ENCODE measurements around the gene ANKRD37. TPM values are rescaled to one million over a fixed set of nuclear protein-coding genes. Genes with fewer than 3 reads are reported as not detected.

The ANKRD37 gene
- total and polyA plus RNA-seq, 2 donors: 11.0 to 13.6 TPM

- DNase-seq (ENCODE audit: low read depth in 6 of 9, low spot score in 9 of 9): no peak
- no peaks in the 10 kb centered on the region for H3K9me3 ChIP-seq (ENCODE audit: control insufficient read depth in 2 of 2, insufficient read depth in 1 of 2, low read length in 1 of 2)
- no peak overlapping the region for H3K4me3 ChIP-seq (ENCODE audit: low read length in 2 of 2)
- 98% methylated on average over 4 of the region's 4 CpGs for WGBS
- H3K36me3 ChIP-seq (ENCODE audit: control insufficient read depth in 2 of 2, insufficient read depth in 2 of 2, low read length in 1 of 2): peaks cover 17 to 48% of the 10 kb centered on the region in 2 donors
- H3K27ac ChIP-seq (ENCODE audit: low read depth in 1 of 2, low read length in 1 of 2): no peak overlapping the region
- no peaks in the 10 kb centered on the region for H3K27me3 ChIP-seq (ENCODE audit: control insufficient read depth in 2 of 2, insufficient read depth in 1 of 2, low read length in 1 of 2)
- no peaks in the 10 kb centered on the region for H3K4me1 ChIP-seq (ENCODE audit: control insufficient read depth in 2 of 2, insufficient read depth in 2 of 2, low read length in 2 of 2)
These were observed 7.4 kb downstream of the ANKRD37 start for GRCh38 chr4:185404031-185404430.

- Histone ChIP-seq H3K27ac (ENCODE audit: low read depth in 1 of 2, low read length in 1 of 2) (no peak overlapping the region), H3K4me1 (ENCODE audit: control insufficient read depth in 2 of 2, insufficient read depth in 2 of 2, low read length in 2 of 2) (no peaks in the 10 kb centered on the region), H3K36me3 (ENCODE audit: control insufficient read depth in 2 of 2, insufficient read depth in 2 of 2, low read length in 1 of 2) (peaks cover 20 to 43% of the 10 kb centered on the region in 2 donors), H3K4me3 (ENCODE audit: low read length in 2 of 2) (no peak overlapping the region), H3K27me3 (ENCODE audit: control insufficient read depth in 2 of 2, insufficient read depth in 1 of 2, low read length in 1 of 2) (no peaks in the 10 kb centered on the region), H3K9me3 (ENCODE audit: control insufficient read depth in 2 of 2, insufficient read depth in 1 of 2, low read length in 1 of 2) (no peaks in the 10 kb centered on the region)
- WGBS: 97% methylated on average over 6 of the region's 6 CpGs
- no peak for DNase-seq (ENCODE audit: low read depth in 6 of 9, low spot score in 9 of 9)
These were observed 8.8 kb downstream of the ANKRD37 start for GRCh38 chr4:185405296-185405999.

DNA sequence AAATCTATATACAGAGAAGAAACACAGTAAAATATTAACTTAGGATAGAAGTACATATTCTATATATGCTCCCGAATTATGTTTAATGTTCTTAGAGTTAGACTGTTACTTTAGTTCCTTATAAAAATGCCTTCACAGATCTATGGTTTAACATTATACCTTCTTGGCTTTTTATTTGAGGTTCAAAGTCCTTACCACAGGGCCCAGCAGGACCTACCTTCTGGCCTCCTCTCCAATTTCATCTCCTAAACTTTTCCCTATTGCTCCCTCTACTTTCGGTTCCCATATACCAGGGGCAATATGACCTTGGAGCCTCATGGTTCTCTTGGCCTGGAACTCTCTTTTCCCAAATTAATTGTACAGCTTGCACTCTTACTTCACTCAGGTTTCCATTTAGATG, 11.8 kb downstream of the ANKRD37 start:
- no peak for DNase-seq (ENCODE audit: low read depth in 6 of 9, low spot score in 9 of 9)
- Histone ChIP-seq H3K27me3 (ENCODE audit: control insufficient read depth in 2 of 2, insufficient read depth in 1 of 2, low read length in 1 of 2) (no peaks in the 10 kb centered on the region), H3K9me3 (ENCODE audit: control insufficient read depth in 2 of 2, insufficient read depth in 1 of 2, low read length in 1 of 2) (no peaks in the 10 kb centered on the region), H3K36me3 (ENCODE audit: control insufficient read depth in 2 of 2, insufficient read depth in 2 of 2, low read length in 1 of 2) (peaks cover 25 to 37% of the 10 kb centered on the region in 2 donors), H3K27ac (ENCODE audit: low read depth in 1 of 2, low read length in 1 of 2) (no peak overlapping the region), H3K4me3 (ENCODE audit: low read length in 2 of 2) (no peak overlapping the region), H3K4me1 (ENCODE audit: control insufficient read depth in 2 of 2, insufficient read depth in 2 of 2, low read length in 2 of 2) (no peaks in the 10 kb centered on the region)
- 98% methylated on average over 2 of the region's 2 CpGs for WGBS

GRCh38 chr4:185411849-185412248, 15.2 kb downstream of the ANKRD37 start:
- no peaks in the 10 kb centered on the region for H3K27me3 ChIP-seq (ENCODE audit: control insufficient read depth in 2 of 2, insufficient read depth in 1 of 2, low read length in 1 of 2)
- no peak overlapping the region for H3K27ac ChIP-seq (ENCODE audit: low read depth in 1 of 2, low read length in 1 of 2)
- WGBS: 84% methylated on average over 5 of the region's 5 CpGs
- no peaks in the 10 kb centered on the region for H3K9me3 ChIP-seq (ENCODE audit: control insufficient read depth in 2 of 2, insufficient read depth in 1 of 2, low read length in 1 of 2)
- DNase-seq (ENCODE audit: low read depth in 6 of 9, low spot score in 9 of 9): no peak
- H3K4me1 ChIP-seq (ENCODE audit: control insufficient read depth in 2 of 2, insufficient read depth in 2 of 2, low read length in 2 of 2): no peaks in the 10 kb centered on the region
- H3K4me3 ChIP-seq (ENCODE audit: low read length in 2 of 2): no peak overlapping the region
- peaks cover 16 to 42% of the 10 kb centered on the region in 2 donors for H3K36me3 ChIP-seq (ENCODE audit: control insufficient read depth in 2 of 2, insufficient read depth in 2 of 2, low read length in 1 of 2)

- DNase-seq (ENCODE audit: low read depth in 6 of 9, low spot score in 9 of 9): no peak
- H3K9me3 ChIP-seq (ENCODE audit: control insufficient read depth in 2 of 2, insufficient read depth in 1 of 2, low read length in 1 of 2): no peaks in the 10 kb centered on the region
- peaks cover 21 to 48% of the 10 kb centered on the region in 2 donors for H3K36me3 ChIP-seq (ENCODE audit: control insufficient read depth in 2 of 2, insufficient read depth in 2 of 2, low read length in 1 of 2)
- H3K4me3 ChIP-seq (ENCODE audit: low read length in 2 of 2): no peak overlapping the region
- 97% methylated on average over 5 of the region's 5 CpGs for WGBS
- no peak overlapping the region for H3K27ac ChIP-seq (ENCODE audit: low read depth in 1 of 2, low read length in 1 of 2)
- no peaks in the 10 kb centered on the region for H3K4me1 ChIP-seq (ENCODE audit: control insufficient read depth in 2 of 2, insufficient read depth in 2 of 2, low read length in 2 of 2)
- H3K27me3 ChIP-seq (ENCODE audit: control insufficient read depth in 2 of 2, insufficient read depth in 1 of 2, low read length in 1 of 2): no peaks in the 10 kb centered on the region
These were observed 15.8 kb downstream of the ANKRD37 start for GRCh38 chr4:185412412-185412811.

DNA sequence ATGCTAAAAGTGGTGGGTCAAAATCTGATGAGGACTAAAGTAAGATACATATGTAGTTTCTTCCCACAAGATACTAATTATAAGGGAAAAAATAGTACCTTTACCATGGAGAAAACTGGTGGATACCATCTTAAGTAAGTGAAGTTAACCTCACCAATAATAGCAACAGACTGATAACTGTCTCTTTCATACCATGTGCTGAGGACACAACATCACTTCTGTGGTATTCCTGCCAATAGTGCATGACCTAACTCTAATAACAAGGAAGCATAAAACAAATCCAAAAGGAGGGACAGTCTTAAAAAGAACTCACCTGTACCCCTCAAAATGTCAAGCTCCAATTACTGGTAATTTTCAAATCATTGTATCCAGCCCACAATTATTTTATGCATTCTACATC, 20.3 kb downstream of the ANKRD37 start:
- peaks cover 17 to 29% of the 10 kb centered on the region in 2 donors for H3K36me3 ChIP-seq (ENCODE audit: control insufficient read depth in 2 of 2, insufficient read depth in 2 of 2, low read length in 1 of 2)
- no peak overlapping the region for H3K27ac ChIP-seq (ENCODE audit: low read depth in 1 of 2, low read length in 1 of 2)
- no peak for DNase-seq (ENCODE audit: low read depth in 6 of 9, low spot score in 9 of 9)
- no peaks in the 10 kb centered on the region for H3K27me3 ChIP-seq (ENCODE audit: control insufficient read depth in 2 of 2, insufficient read depth in 1 of 2, low read length in 1 of 2)
- no peak overlapping the region for H3K4me3 ChIP-seq (ENCODE audit: low read length in 2 of 2)
- no peaks in the 10 kb centered on the region for H3K4me1 ChIP-seq (ENCODE audit: control insufficient read depth in 2 of 2, insufficient read depth in 2 of 2, low read length in 2 of 2)
- no peaks in the 10 kb centered on the region for H3K9me3 ChIP-seq (ENCODE audit: control insufficient read depth in 2 of 2, insufficient read depth in 1 of 2, low read length in 1 of 2)

DNA sequence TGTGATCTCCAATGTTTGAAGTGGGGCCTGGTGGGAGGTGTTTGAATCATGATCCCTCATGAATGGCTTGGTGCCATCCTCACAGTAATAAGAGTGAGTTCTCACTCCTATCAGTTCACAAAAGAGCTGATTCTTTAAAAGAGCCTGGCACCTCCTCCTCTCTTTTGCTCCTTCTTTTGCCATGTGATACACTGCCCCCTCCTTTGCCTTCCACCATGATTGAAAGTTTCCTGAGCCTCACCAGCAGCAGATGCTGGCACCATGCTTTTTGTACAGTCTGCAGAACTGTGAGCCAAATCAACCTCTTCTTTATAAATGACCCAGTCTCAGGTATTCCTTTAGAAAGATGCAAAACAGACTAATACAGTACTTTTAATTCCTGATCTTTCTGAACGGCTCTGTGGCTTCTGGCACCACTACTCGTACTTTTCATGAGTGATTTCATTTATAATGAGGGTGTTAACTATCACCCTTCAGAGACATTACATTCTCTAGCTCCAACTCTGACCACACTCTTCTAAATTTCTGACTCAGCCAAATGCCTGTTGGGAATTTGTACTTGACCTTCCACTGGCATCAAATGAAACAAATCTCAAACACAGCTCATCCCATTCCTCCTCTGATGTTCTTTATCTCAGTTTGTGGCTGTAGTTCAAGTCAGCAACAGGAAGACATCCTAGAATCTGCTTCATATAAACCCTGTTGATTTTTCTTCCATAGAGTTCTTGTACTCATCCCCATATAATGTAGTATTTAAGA, 24.9 kb downstream of the ANKRD37 start:
- Histone ChIP-seq H3K27me3 (ENCODE audit: control insufficient read depth in 2 of 2, insufficient read depth in 1 of 2, low read length in 1 of 2) (peaks cover 0 to 3% of the 10 kb centered on the region in 2 donors), H3K36me3 (ENCODE audit: control insufficient read depth in 2 of 2, insufficient read depth in 2 of 2, low read length in 1 of 2) (peaks cover 9% of the 10 kb centered on the region in 2 donors), H3K4me3 (ENCODE audit: low read length in 2 of 2) (no peak overlapping the region), H3K4me1 (ENCODE audit: control insufficient read depth in 2 of 2, insufficient read depth in 2 of 2, low read length in 2 of 2) (peaks cover 12 to 15% of the 10 kb centered on the region in 2 donors), H3K9me3 (ENCODE audit: control insufficient read depth in 2 of 2, insufficient read depth in 1 of 2, low read length in 1 of 2) (peaks cover 0 to 5% of the 10 kb centered on the region in 2 donors), H3K27ac (ENCODE audit: low read depth in 1 of 2, low read length in 1 of 2) (no peak overlapping the region)
- DNase-seq (ENCODE audit: low read depth in 6 of 9, low spot score in 9 of 9): no peak
- 89% methylated on average over 2 of the region's 2 CpGs for WGBS

DNA sequence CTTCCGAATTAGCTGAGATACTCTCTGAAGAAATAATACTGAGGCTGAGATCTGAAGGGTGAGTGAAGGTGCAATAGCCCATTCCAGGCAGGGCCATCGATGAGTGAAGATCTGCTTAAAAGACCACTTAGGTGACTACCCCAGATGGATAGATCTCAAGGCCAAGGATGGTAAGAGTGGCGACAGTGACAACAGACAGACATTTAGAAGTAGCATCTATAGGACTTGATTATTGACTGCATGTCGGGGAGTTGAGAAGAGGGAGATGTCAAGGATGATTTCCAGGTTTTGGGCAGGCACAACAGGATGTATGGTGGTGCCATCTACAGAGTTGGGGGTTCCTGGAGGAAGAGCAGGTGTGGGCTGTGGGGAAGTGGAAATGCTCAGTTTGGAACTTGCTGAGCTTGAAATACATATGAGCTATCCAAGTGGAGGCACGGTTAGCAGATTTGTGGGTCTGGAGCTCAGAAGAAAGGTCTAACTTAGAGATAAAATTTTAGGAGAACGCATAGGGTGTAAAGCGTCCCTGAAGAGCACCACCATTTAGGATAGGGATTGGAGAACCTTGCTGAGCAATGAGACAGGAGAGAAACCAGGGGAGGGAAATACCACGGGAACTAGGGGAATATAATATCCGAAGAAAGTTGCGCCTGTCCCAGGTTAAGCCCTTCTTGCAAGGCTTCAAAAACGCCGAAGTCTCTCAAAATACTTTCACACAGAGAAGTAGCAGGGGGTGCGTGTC, 28.4 kb downstream of the ANKRD37 start:
- peaks cover 0 to 16% of the 10 kb centered on the region in 2 donors for H3K27me3 ChIP-seq (ENCODE audit: control insufficient read depth in 2 of 2, insufficient read depth in 1 of 2, low read length in 1 of 2)
- peaks cover 12 to 15% of the 10 kb centered on the region in 2 donors for H3K4me1 ChIP-seq (ENCODE audit: control insufficient read depth in 2 of 2, insufficient read depth in 2 of 2, low read length in 2 of 2)
- WGBS: 19% methylated on average over 13 of the region's 13 CpGs
- no peaks in the 10 kb centered on the region for H3K36me3 ChIP-seq (ENCODE audit: control insufficient read depth in 2 of 2, insufficient read depth in 2 of 2, low read length in 1 of 2)
- peak overlapping the region; percentile 85 to 86 for H3K4me3 ChIP-seq (ENCODE audit: low read length in 2 of 2)
- DNase-seq (ENCODE audit: low read depth in 6 of 9, low spot score in 9 of 9): peak in 7 of 9 donors; percentile 1 to 49 (median 10)
- H3K9me3 ChIP-seq (ENCODE audit: control insufficient read depth in 2 of 2, insufficient read depth in 1 of 2, low read length in 1 of 2): peaks cover 0 to 5% of the 10 kb centered on the region in 2 donors
- H3K27ac ChIP-seq (ENCODE audit: low read depth in 1 of 2, low read length in 1 of 2): peak overlapping the region; percentile 92 to 94

Measured in thymus (tissue), 11 donors.